Activated gamma-delta T cell treated with Interleukin-2 at 50 U/mL for 16 hours (primary cell): ENCODE results near the gene TMPRSS11B.
"Not testable (repeated sequence)": the region's sequence is repeated elsewhere in the genome, so short reads cannot be mapped to it uniquely, and the experiment has no call there.

Source experiments
- DNase-seq: peaks from one replicate; pipeline ENCODE4 v3.0.0-alpha.2; 2020

Gene TMPRSS11B, protein sequence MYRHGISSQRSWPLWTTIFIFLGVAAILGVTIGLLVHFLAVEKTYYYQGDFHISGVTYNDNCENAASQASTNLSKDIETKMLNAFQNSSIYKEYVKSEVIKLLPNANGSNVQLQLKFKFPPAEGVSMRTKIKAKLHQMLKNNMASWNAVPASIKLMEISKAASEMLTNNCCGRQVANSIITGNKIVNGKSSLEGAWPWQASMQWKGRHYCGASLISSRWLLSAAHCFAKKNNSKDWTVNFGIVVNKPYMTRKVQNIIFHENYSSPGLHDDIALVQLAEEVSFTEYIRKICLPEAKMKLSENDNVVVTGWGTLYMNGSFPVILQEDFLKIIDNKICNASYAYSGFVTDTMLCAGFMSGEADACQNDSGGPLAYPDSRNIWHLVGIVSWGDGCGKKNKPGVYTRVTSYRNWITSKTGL

DNA sequence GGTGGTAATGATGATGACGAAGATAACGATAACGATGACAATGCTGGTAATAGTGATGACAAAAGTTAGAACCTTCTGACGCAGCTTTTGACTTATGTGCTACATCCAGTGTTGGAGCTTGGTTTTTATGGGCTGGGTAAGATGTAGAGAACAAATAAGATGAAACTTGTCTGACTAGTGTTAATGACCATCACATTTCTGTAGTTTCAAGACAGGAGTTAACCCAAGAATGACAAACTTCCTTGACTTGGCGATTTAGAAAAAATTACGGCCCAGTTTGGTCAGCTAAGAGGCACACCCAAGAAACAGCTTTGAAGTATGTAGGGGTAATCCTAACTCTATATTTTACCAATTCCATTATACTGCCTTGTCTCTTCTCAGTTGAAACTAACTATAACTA is at the start of gene TMPRSS11B:
Gene TMPRSS11B, minus strand, starts transcription at position 101 of the 400 bp plus-strand sequence. CDS start 136 bp downstream, outside the sequence.
- no peak for DNase-seq

DNA sequence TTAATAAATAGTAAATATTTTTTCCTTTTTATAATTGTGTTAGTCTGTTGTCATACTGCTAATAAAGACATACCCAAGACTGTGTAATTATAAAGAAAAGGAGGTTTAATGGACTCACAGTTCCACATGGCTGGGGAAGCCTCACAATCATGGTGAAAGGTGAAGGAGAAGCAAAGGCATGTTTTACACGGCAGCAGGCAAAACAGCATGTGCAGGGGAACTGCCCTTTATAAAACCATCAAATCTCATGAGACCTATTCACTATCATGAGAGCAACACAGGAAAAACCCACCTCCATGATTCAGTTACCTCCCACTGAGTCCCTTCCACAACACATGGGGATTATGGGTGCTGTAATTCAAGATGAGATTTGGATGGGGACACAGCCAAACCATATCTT is 45.8 kb upstream of the TMPRSS11B start:
- no peak for DNase-seq

DNA sequence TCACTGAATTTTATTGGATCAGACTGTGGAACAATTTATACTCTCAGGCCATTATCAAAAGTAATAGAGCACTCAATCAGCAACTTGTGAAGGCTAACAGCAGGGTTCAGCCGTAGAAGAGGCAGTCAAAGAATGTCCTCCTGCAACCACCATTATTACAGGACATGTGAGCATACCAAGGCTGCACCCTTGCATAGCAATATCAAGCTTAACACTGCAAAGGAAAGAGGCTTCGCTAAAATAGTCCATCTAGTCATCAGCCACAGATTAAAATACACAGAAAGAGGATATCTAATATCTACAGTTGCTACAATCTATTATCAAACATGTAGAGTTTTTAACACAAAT is 42.9 kb upstream of the TMPRSS11B start:
- no peak for DNase-seq

DNA sequence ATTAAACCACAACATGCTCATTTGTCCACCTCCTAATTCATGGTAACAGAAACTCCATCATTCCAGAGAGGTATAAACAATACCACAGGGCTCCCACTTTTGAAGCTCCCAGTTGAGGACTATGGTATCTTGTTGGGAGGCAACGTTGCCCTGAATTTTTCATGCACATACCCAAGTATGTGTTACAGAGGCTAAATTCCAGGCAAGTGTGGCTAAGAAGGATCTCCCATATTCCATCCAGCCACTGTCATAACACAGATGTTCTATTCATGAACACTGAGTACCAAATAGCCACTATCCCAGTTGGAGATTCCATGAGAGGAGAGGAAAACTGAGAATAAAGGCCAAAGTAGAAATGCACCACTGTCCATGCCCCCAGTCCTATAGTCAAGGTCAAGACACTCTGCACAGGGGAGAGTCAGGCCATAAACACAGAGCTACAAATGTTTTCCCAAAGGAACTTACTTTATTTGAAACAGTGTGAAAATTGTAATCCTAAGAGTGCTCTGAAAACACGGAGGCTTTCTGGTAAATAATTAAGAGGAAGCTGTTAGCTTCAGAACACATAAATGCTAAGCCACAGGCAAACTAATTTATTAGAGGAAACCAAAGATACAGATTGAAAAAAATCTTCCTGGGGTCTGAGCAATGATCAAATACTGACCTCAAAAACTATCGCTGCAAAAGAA is 42.4 kb upstream of the TMPRSS11B start:
- no peak for DNase-seq

- no peak for DNase-seq
Measured at GRCh38 chr4:68283714-68284113, 38.2 kb upstream of the TMPRSS11B start.

- DNase-seq: no peak
Measured at GRCh38 chr4:68283095-68283494, 37.6 kb upstream of the TMPRSS11B start.

DNA sequence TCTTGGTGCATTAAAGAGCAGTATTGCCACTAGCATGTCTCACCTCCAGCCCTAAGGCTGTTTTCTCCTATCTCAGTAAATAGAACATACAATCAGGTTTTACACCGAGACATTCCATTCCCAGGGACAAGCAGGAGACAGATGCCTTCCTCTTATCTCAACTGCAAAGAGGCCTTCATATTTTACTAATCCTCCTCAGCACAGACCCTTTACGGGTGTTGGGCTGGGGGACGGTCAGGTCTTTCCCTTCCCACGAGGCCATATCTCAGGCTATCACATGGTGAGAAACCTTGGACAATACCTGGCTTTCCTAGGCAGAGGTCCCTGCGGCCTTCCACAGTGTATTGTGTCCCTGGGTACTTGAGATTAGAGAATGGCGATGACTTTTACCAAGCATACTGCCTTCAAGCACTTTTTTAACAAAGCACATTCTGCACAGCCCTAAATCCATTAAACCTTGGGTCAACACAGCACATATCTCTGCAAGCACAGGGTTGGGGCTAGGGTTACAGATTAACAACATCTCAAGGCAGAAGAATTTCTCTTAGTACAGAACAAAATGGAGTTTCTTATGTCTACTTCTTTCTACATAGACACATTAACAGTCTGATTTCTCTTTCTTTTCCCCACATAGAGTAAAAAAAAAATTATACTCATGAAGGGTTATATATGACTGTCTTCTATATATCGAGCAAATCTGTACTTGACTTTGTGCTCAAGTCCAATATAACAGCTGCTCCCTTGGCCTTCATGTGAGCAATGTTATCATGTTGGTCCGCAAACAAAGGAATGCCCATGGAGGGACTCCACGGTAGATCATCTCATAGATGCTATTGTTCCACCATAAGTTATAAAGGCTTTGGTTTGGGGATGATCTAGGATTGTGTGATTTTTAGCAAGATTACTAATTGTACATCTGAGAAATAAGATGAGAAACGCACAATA is 36.6 kb upstream of the TMPRSS11B start:
- not testable (repeated sequence) for DNase-seq

DNA sequence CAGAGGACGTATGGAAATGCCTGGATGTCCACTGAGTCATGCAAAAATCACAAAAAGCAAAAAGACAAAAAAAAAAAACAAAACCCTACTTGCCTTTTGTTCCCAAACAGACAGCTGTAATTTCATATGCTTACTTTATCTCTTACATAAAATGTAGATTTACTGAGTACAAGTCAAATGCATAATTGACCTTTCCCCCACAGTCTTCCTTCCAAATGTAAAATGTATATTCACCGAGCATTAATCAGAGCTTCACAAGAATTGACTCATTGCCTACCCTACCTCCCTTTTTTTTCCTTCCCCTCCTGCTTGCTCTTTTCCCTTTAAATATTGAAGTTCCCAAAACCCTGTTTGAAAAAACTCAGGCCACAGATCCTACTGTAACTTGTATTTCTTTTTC is 32.5 kb upstream of the TMPRSS11B start:
- DNase-seq: no peak

- DNase-seq: no peak
Measured at GRCh38 chr4:68277627-68278026, 32.1 kb upstream of the TMPRSS11B start.

DNA sequence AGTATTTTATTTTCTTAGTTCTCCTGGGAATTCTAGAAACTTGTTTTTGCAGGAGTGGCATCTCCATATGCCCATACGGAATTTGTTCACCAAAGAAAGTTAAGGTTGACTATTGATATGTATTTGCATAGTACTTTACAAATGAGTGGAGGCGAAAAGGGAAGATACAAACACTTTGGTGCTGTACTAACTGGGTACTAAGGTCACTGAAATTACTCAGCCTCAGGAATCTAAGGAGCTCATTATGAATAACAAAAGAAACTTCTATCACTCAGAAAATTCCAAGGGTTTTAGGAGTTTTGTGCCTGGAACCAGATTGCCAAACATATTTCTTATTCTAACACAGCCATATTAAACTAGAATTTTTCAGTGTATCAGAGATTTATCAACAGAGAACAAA is 27.4 kb upstream of the TMPRSS11B start:
- no peak for DNase-seq

- DNase-seq: no peak
Measured at GRCh38 chr4:68272380-68272779, 26.9 kb upstream of the TMPRSS11B start.

- DNase-seq: no peak
Measured at GRCh38 chr4:68271851-68272357, 26.4 kb upstream of the TMPRSS11B start.

GRCh38 chr4:68267433-68267944 is 22.0 kb upstream of the TMPRSS11B start:
- no peak for DNase-seq

GRCh38 chr4:68264875-68265565 is 19.5 kb upstream of the TMPRSS11B start:
- DNase-seq: no peak

DNA sequence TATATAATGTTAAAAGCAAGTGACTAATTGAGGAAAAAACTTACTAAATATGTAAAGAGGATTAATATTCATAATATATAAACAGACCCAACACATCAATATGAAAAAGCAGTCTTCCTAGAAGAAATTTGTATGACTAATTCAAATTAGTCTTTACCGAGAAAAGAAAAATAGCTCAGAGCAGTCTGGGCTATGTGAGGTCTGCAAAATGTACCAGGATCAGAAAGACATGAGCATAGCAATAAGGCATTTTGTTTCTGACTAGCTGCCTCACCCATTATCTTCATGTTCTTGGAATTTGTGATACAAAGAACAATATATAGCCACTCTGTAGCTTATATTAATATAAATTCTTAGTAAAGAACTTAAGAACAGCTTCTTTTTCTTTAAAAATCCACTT is 13.7 kb upstream of the TMPRSS11B start:
- DNase-seq: no peak

DNA sequence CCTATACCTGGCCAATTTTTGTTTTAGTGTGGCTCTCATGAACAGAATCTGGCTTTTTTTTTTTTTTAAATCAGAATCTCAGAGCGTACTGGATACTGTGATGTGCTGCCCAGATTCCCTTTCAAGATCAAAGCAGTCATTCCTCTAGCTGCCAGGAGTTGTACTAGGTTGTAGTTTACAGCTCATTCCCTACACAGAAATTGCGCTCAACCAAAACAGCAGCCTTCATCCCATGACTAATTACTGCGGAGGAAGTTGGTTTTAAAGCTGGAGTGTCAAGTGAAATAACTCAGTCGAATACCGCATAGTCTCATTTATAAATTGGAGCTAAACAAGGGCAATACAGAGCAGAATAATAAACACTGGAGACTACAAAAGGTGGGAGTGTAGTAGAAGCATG is 12.2 kb upstream of the TMPRSS11B start:
- DNase-seq: no peak

DNA sequence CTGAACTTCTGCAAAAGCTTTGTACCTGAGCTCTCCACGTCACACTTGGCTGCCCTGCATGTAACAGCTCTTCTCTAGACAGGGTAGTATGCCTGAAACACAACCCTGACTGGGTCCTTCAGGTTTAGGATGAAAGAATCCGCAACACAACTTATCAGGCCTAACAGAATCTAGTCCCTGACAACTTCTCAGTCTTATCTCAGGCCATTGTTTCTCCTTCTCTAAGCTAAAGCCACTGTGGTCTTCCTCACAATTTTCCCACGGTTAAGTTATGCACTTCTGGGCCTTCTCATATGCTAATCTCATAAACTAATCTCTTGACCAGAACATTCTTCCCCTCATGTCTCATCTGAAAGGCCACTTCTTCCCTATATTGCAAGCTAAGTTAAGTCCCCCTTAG is 10.8 kb upstream of the TMPRSS11B start:
- no peak for DNase-seq

- DNase-seq: no peak
Measured at GRCh38 chr4:68250151-68250930, 4.8 kb upstream of the TMPRSS11B start.

DNA sequence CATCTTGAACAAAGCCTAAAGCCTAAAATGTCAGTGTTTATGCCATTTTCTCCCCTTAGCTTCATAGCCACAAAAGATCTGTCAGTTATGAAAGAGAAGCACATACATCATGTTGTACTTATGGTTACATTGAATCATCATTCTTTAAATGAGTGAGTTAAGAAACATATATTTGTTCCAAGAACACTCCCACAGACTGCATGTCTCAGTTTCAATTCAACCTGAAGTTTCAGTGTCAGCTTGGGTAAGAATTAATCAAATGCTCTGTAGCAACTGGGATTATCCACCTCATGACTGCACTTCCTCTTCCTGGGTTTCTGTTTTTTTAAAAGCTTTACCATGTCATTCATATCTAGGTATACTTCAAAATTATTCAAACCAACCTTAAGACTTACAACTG is 3.9 kb upstream of the TMPRSS11B start:
- DNase-seq: no peak

DNA sequence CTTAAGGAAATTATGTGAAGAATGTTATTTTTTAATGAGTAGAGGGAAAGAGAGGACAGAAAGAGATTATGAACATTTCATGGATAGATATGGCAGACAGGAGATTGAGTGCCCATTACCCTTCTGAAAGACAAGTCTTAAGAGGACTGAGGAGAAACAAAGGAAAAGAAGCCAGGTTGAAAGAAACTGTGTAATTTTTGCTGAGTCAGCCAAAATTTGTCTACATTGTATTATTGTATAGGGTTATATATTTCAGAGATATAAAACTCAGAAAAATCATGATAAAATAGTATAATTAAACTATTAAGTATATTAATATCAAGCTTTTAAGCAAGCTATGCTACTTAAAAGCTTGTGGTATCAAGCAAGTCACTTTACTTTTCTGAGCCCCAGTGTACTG is 4.9 kb downstream of the TMPRSS11B start:
- DNase-seq: no peak

- no peak for DNase-seq
Measured at GRCh38 chr4:68228568-68228967, 16.9 kb downstream of the TMPRSS11B start.
